GM21786 (cell line): Measurements from ENCODE around the gene ZNF837.
"Not testable (repeated sequence)": the region's sequence is repeated elsewhere in the genome, so short reads cannot be mapped to it uniquely, and the experiment has no call there.

Experiments
- ATAC-seq: cut with Tn5 transposase; IDR thresholded peaks from one replicate; pipeline ENCODE4 v1.9.1; 2021; ENCODE audit not compliant: unreplicated experiment

Gene ZNF837

GRCh38 chr19:58351990-58352755, 28.7 kb downstream of the ZNF837 start:
- ATAC-seq, result no peak

GRCh38 chr19:58351558-58351878, 29.3 kb downstream of the ZNF837 start:
- no peak for ATAC-seq

GRCh38 chr19:58350871-58351557, 29.8 kb downstream of the ZNF837 start:
- no peak for ATAC-seq

- no peak for ATAC-seq
Measured at GRCh38 chr19:58350001-58350861, 30.6 kb downstream of the ZNF837 start.

- ATAC-seq, result no peak
Measured at GRCh38 chr19:58349590-58349989, 31.2 kb downstream of the ZNF837 start.

GRCh38 chr19:58348080-58348479, 32.8 kb downstream of the ZNF837 start:
- ATAC-seq, result not testable (repeated sequence)

- peak; percentile 87 for ATAC-seq
Measured at GRCh38 chr19:58346961-58347929, 33.6 kb downstream of the ZNF837 start.

- ATAC-seq, result no peak
Measured at GRCh38 chr19:58345558-58345957, 35.3 kb downstream of the ZNF837 start.

GRCh38 chr19:58338825-58339558, 41.8 kb downstream of the ZNF837 start:
- ATAC-seq, result no peak

GRCh38 chr19:58338336-58338735, 42.5 kb downstream of the ZNF837 start:
- ATAC-seq, result no peak

- no peak for ATAC-seq
Measured at GRCh38 chr19:58336820-58337219, 44.0 kb downstream of the ZNF837 start.

GRCh38 chr19:58336216-58336615, 44.6 kb downstream of the ZNF837 start:
- no peak for ATAC-seq

- no peak for ATAC-seq
Measured at GRCh38 chr19:58335630-58336029, 45.2 kb downstream of the ZNF837 start.

- ATAC-seq, result no peak
Measured at GRCh38 chr19:58334691-58335249, 46.1 kb downstream of the ZNF837 start.

- no peak for ATAC-seq
Measured at GRCh38 chr19:58332697-58333096, 48.1 kb downstream of the ZNF837 start.

- no peak for ATAC-seq
Measured at GRCh38 chr19:58330458-58330857, 50.4 kb downstream of the ZNF837 start.

GRCh38 chr19:58328999-58329398, 51.8 kb downstream of the ZNF837 start:
- no peak for ATAC-seq

GRCh38 chr19:58326914-58327726, 53.7 kb downstream of the ZNF837 start, which contains the start of gene ZSCAN22:
Gene ZSCAN22 (plus strand): TSS chr19:58326994. CDS start chr19:58334803, 7,809 bp downstream.
- ATAC-seq, result peak; percentile 83

- ATAC-seq, result no peak
Measured at GRCh38 chr19:58326501-58326913, 54.3 kb downstream of the ZNF837 start.
